ENCODE measurements around the gene FANCC. TPM values are rescaled to one million over a fixed set of nuclear protein-coding genes. Genes with fewer than 3 reads are reported as not detected.

The FANCC gene
- total and polyA plus RNA-seq, 2 of the 8 experiments (the other 6 are each of a cell fraction or from before 2014, with no cell fraction given) = 7.8 to 15.2 TPM

GRCh38 chr9:95204710-95205109, 112.8 kb downstream of the FANCC start:
- Histone ChIP-seq H4K20me1 (replicated peaks in 1 of 2; ENCODE audit: control insufficient read depth in 1 of 2, insufficient read depth in 2 of 2, low read length in 2 of 2) (no peaks in the 10 kb centered on the region), H4K5ac (ENCODE audit: insufficient read length, low read depth, low read length) (no peak overlapping the region), H3K9me3 (ENCODE audit: insufficient read depth in 2 of 2, low read depth in 1 of 2, low read length in 1 of 2) (no peaks in the 10 kb centered on the region), H2BK12ac (ENCODE audit: low read depth, low read length) (no peak overlapping the region), H2BK120ac (replicated peaks; ENCODE audit: low read depth, low read length) (no peak overlapping the region), H4K91ac (replicated peaks; ENCODE audit: insufficient read length, low read length) (no peak overlapping the region), H3K36me3 (ENCODE audit: control insufficient read depth in 2 of 4, insufficient read depth in 4 of 4, low read length in 3 of 4) (no peaks in the 10 kb centered on the region), H3K79me2 (ENCODE audit: control insufficient read depth in 1 of 2, insufficient read depth in 2 of 2, low read length in 2 of 2) (no peaks in the 10 kb centered on the region), H2AFZ (ENCODE audit: low read length) (no peak overlapping the region), H4K8ac (ENCODE audit: extremely low read depth, insufficient read depth, low read length) (no peak overlapping the region), H3K27me3 (replicated peaks in 1 of 4; ENCODE audit: control insufficient read depth in 3 of 4, extremely low read depth in 1 of 4, insufficient read depth in 3 of 4, low read length in 3 of 4) (no peaks in the 10 kb centered on the region), H3K4me3 (ENCODE audit: extremely low read depth in 1 of 4, insufficient read depth in 2 of 4, low read depth in 3 of 4, low read length in 4 of 4) (no peak overlapping the region), H3K27ac (ENCODE audit: low read depth, low read length) (no peak overlapping the region), H3K79me1 (ENCODE audit: low read depth, low read length) (no peaks in the 10 kb centered on the region), H3K4ac (replicated peaks; ENCODE audit: insufficient read length, low read depth, low read length) (no peak overlapping the region), H3K14ac (ENCODE audit: insufficient read length) (no peak overlapping the region), H3K23me2 (ENCODE audit: low read depth, low read length) (no peaks in the 10 kb centered on the region), H3K23ac (ENCODE audit: insufficient read length) (no peak overlapping the region), H3K4me1 (replicated peaks in 1 of 4; ENCODE audit: control insufficient read depth in 3 of 4, insufficient read depth in 4 of 4, low read length in 3 of 4) (peaks cover 0 to 6% (median 2%) of the 10 kb centered on the region in 4 experiments; a peak in 2 of 7 replicates), H3K9ac (replicated peaks in 1 of 4; ENCODE audit: extremely low read depth in 1 of 4, low read depth in 3 of 4, low read length in 3 of 4) (no peak overlapping the region), H2BK20ac (ENCODE audit: low read length) (no peak overlapping the region), H3K56ac (replicated peaks; ENCODE audit: insufficient read length, low read depth, low read length) (no peak overlapping the region), H3K4me2 (ENCODE audit: insufficient read depth in 1 of 2, low read depth in 2 of 2, low read length in 2 of 2) (no peak overlapping the region), H2BK5ac (ENCODE audit: low read depth, low read length) (no peak overlapping the region), H2AK5ac (ENCODE audit: low read depth, low read length) (no peak overlapping the region), H2BK15ac (ENCODE audit: low read length) (no peak overlapping the region), H3K18ac (ENCODE audit: extremely low read depth, low read length) (no peak overlapping the region)
- CTCF ChIA-PET (ENCODE audit: partially characterized antibody) = interaction anchor here (2.4 to 4.6 kb wide), 2 partner anchors 12 to 22 kb away, joined by 8 to 28 read pairs; no protein-coding TSS in a partner anchor
- 97% methylated on average over 2 of the region's 2 CpGs; no CpG with 5 or more reads in 1 of the 2 experiments for WGBS, 2 experiments (ENCODE audit: extremely low coverage in 1 of 2, insufficient coverage in 1 of 2, insufficient read length in 1 of 2, insufficient replicate concordance in 2 of 2, low coverage in 1 of 2, low lambda C conversion rate in 2 of 2, missing lambda C conversion rate in 1 of 2)
- FAIRE-seq = no peak
- DNase-seq (ENCODE audit: low read depth in 1 of 2, low spot score in 2 of 2) = no peak
- POLR2A ChIA-PET (ENCODE audit: partially characterized antibody) = interaction anchor here (0.8 kb wide), 1 partner anchor 9 kb away, joined by 3 read pairs; no protein-coding TSS in a partner anchor
- no peak for TF ChIP-seq JUN (IDR thresholded peaks at IDR 0.05; ENCODE audit: low read depth, low read length)
- TF ChIP-seq ATF3 (IDR thresholded peaks at IDR 0.05; ENCODE audit: insufficient read depth, low read depth, low read length) = no peak
- TF ChIP-seq SAP30 (IDR thresholded peaks at IDR 0.05; ENCODE audit: insufficient read depth, insufficient replicate concordance, low read length) = no peak
- TF ChIP-seq SP1 (IDR thresholded peaks at IDR 0.05; ENCODE audit: low read depth, low read length) = no peak
- TF ChIP-seq POU5F1 (IDR thresholded peaks at IDR 0.05; ENCODE audit: low read depth, low read length) = no peak
- TF ChIP-seq GABPA (IDR thresholded peaks at IDR 0.05; ENCODE audit: borderline replicate concordance, insufficient read depth, low read length) = no peak
- TF ChIP-seq NRF1 (IDR thresholded peaks at IDR 0.05; ENCODE audit: low read depth, low read length) = no peak
- no peak for TF ChIP-seq ASH2L (IDR thresholded peaks at IDR 0.05; ENCODE audit: low read length)
- no peak for TF ChIP-seq BRCA1 (IDR thresholded peaks at IDR 0.05; ENCODE audit: low read depth, low read length)
